SK-N-MC (cell line): ENCODE measurements around the gene HOXB13.

ENCODE experiments used
- EZH2 ChIP-seq: fragments of 200-600 bp; sonication (generic); IDR thresholded peaks from one replicate; pipeline ENCODE4 v1.6.1; 2017; ENCODE audit warnings: antibody characterized with exemption
- FOXP2 ChIP-seq: optimal IDR thresholded peaks from 2 replicates; pipeline ENCODE3; 2011; ENCODE audit warnings: mild to moderate bottlenecking, moderate library complexity; ENCODE audit not compliant: insufficient read depth; ENCODE audit errors: extremely low read length, control extremely low read depth
- POLR2AphosphoS5 ChIP-seq: IDR thresholded peaks from 2 replicates; pipeline ENCODE4 v1.6.1; 2012; ENCODE audit warnings: mild to moderate bottlenecking, low read depth, low read length, borderline replicate concordance

GRCh38 chr17:48701864-48702532, 26.6 kb downstream of the HOXB13 start:
- TF ChIP-seq EZH2 (no peak), POLR2AphosphoS5 (no peak), FOXP2 (no peak)
